Mesenchymal stem cell (in vitro differentiated cells and primary cell): ENCODE measurements around the gene MDH2.
A peak's percentile ranks its signal among the peaks of the same experiment; 100 is the strongest.

ENCODE experiments used
- DNase-seq: peaks from one replicate; pipeline ENCODE4 v3.0.0-alpha.2; 2013
- H2AFZ ChIP-seq: one replicate; pipeline ENCODE4 v1.6.1; 2013; ENCODE audit warnings: low read depth, mild to moderate bottlenecking, control low read depth, inconsistent platforms, low read length, moderate library complexity
- H2AK5ac ChIP-seq: 2 replicates; pipeline ENCODE4 v1.6.1; 2013; ENCODE audit warnings: low read length, moderate library complexity, mild to moderate bottlenecking, inconsistent platforms; ENCODE audit not compliant: severe bottlenecking
- H2BK120ac ChIP-seq: one replicate; pipeline ENCODE4 v1.6.1; 2013; ENCODE audit warnings: low read depth, mild to moderate bottlenecking, inconsistent platforms, low read length, moderate library complexity
- H2BK12ac ChIP-seq, 2 experiments: one replicate each; pipeline ENCODE4 v1.6.1; 2013; ENCODE audit warnings: inconsistent platforms in 2 of 2, low read length in 2 of 2, mild to moderate bottlenecking in 2 of 2, moderate library complexity in 2 of 2, control low read depth in 1 of 2
- H2BK15ac ChIP-seq: one replicate; pipeline ENCODE4 v1.6.1; 2013; ENCODE audit warnings: mild to moderate bottlenecking, low read depth, inconsistent platforms; ENCODE audit not compliant: poor library complexity, severe bottlenecking
- H2BK5ac ChIP-seq: 2 replicates; pipeline ENCODE4 v1.6.1; 2013; ENCODE audit warnings: low read depth, mild to moderate bottlenecking, low read length, control low read depth, inconsistent platforms; ENCODE audit not compliant: poor library complexity, severe bottlenecking
- H3K14ac ChIP-seq, 2 experiments: one replicate each; pipeline ENCODE4 v1.6.1; 2013; ENCODE audit warnings: inconsistent platforms in 2 of 2, low read length in 2 of 2, control low read depth in 1 of 2, mild to moderate bottlenecking in 1 of 2, moderate library complexity in 1 of 2
- H3K18ac ChIP-seq, 2 experiments: one replicate each; pipeline ENCODE4 v1.6.1; 2013; ENCODE audit warnings: inconsistent platforms in 2 of 2, low read length in 2 of 2, control low read depth in 1 of 2, low read depth in 1 of 2, mild to moderate bottlenecking in 1 of 2
- H3K23ac ChIP-seq, 2 experiments: one replicate each; pipeline ENCODE4 v1.6.1; 2013; ENCODE audit warnings: inconsistent platforms in 2 of 2, low read length in 2 of 2, mild to moderate bottlenecking in 2 of 2, moderate library complexity in 2 of 2, control low read depth in 1 of 2
- H3K27ac ChIP-seq: 2 replicates; pipeline ENCODE4 v1.5.1; 2013; ENCODE audit warnings: mild to moderate bottlenecking, moderate library complexity, low read length, control low read depth, inconsistent platforms; ENCODE audit not compliant: poor library complexity, severe bottlenecking
- H3K27me3 ChIP-seq, 2 experiments: 2 replicates each; pipeline versions ENCODE4 v1.6.1 to v1.7.0; 2013; ENCODE audit warnings: low read length in 2 of 2, mild to moderate bottlenecking in 2 of 2, moderate library complexity in 2 of 2, control low read depth in 1 of 2, inconsistent platforms in 1 of 2; ENCODE audit not compliant: control insufficient read depth in 1 of 2, insufficient read depth in 1 of 2
- H3K36me3 ChIP-seq, 2 experiments: 2 replicates each; pipeline versions ENCODE4 v1.6.1 to v1.7.0; 2013; ENCODE audit warnings: low read length in 2 of 2, control low read depth in 1 of 2, inconsistent platforms in 1 of 2, low read depth in 1 of 2, mild to moderate bottlenecking in 1 of 2; ENCODE audit not compliant: insufficient read depth in 2 of 2, control insufficient read depth in 1 of 2
- H3K4ac ChIP-seq, 2 experiments: one replicate each; pipeline ENCODE4 v1.6.1; 2013; ENCODE audit warnings: inconsistent platforms in 2 of 2, low read length in 2 of 2, mild to moderate bottlenecking in 2 of 2, moderate library complexity in 2 of 2, control low read depth in 1 of 2, low read depth in 1 of 2
- H3K4me1 ChIP-seq: 2 replicates; pipeline ENCODE4 v1.6.1; 2013; ENCODE audit warnings: low read depth, low read length, control low read depth; ENCODE audit not compliant: control insufficient read depth, insufficient read depth
- H3K4me2 ChIP-seq: 2 replicates; pipeline ENCODE4 v1.6.1; 2013; ENCODE audit warnings: low read length, mild to moderate bottlenecking, inconsistent platforms; ENCODE audit not compliant: poor library complexity, severe bottlenecking
- H3K4me3 ChIP-seq, 2 experiments: 2 replicates each; pipeline versions ENCODE4 v1.5.1 to v1.7.0; 2013; ENCODE audit warnings: low read length in 2 of 2, mild to moderate bottlenecking in 2 of 2, control low read depth in 1 of 2, low read depth in 1 of 2; ENCODE audit not compliant: insufficient read depth in 1 of 2
- H3K79me1 ChIP-seq: replicated peaks from 2 replicates; pipeline ENCODE4 v1.6.1; 2013; ENCODE audit warnings: mild to moderate bottlenecking, control low read depth, low read length, inconsistent platforms; ENCODE audit not compliant: poor library complexity, severe bottlenecking
- H3K9ac ChIP-seq: 2 replicates; pipeline ENCODE4 v1.7.0; 2013; ENCODE audit warnings: mild to moderate bottlenecking, low read length, moderate library complexity
- H3K9me3 ChIP-seq: 2 replicates; pipeline ENCODE4 v1.7.0; 2013; ENCODE audit warnings: mild to moderate bottlenecking, low read length; ENCODE audit not compliant: control insufficient read depth
- H4K8ac ChIP-seq: one replicate; pipeline ENCODE4 v1.6.1; 2013; ENCODE audit warnings: inconsistent platforms, mild to moderate bottlenecking, low read length, moderate library complexity
- H4K91ac ChIP-seq: one replicate; pipeline ENCODE4 v1.6.1; 2013; ENCODE audit warnings: mild to moderate bottlenecking, low read length, inconsistent platforms
- WGBS: methylation state at CpG from one replicate; pipeline ENCODE4 v1.1.7; 2013; ENCODE audit warnings: mixed read lengths; 5-methylcytosine and 5-hydroxymethylcytosine counted together

Gene MDH2

GRCh38 chr7:76065016-76065612, 17.2 kb downstream of the MDH2 start:
- Histone ChIP-seq H2BK12ac (no peak overlapping the region), H3K4me1 (peaks cover 9% of the 10 kb centered on the region), H3K4me3 (no peak overlapping the region), H3K9me3 (no peaks in the 10 kb centered on the region), H3K27me3 (no peaks in the 10 kb centered on the region), H3K36me3 (peaks cover 73 to 77% of the 10 kb centered on the region in 2 experiments), H3K4ac (no peak overlapping the region), H3K23ac (no peak overlapping the region), H3K27ac (no peak overlapping the region), H3K14ac (no peak overlapping the region), H2AFZ (no peak overlapping the region), H3K4me2 (no peak overlapping the region), H3K18ac (no peak overlapping the region), H4K8ac (no peak overlapping the region), H2BK15ac (no peak overlapping the region), H2BK5ac (no peak overlapping the region), H4K91ac (no peak overlapping the region), H3K79me1 (peaks cover 31% of the 10 kb centered on the region), H3K9ac (no peak overlapping the region), H2AK5ac (no peak overlapping the region), H2BK120ac (no peak overlapping the region)
- 97% methylated on average over 14 of the region's 14 CpGs for WGBS
- DNase-seq = no peak

GRCh38 chr7:76066716-76067503, 19.0 kb downstream of the MDH2 start:
- no peak overlapping the region for H2BK120ac ChIP-seq
- H3K79me1 ChIP-seq = peaks cover 15% of the 10 kb centered on the region
- H3K14ac ChIP-seq = no peak overlapping the region
- H3K18ac ChIP-seq = no peak overlapping the region
- no peak overlapping the region for H3K23ac ChIP-seq
- peaks cover 9% of the 10 kb centered on the region for H3K4me1 ChIP-seq
- no peak overlapping the region for H2BK5ac ChIP-seq
- no peak overlapping the region for H2AFZ ChIP-seq
- no peak overlapping the region for H3K9ac ChIP-seq
- H3K36me3 ChIP-seq = peaks cover 55 to 59% of the 10 kb centered on the region in 2 experiments
- no peaks in the 10 kb centered on the region for H3K27me3 ChIP-seq
- H2BK15ac ChIP-seq = no peak overlapping the region
- WGBS = 96% methylated on average over 13 of the region's 14 CpGs
- H4K91ac ChIP-seq = no peak overlapping the region
- no peaks in the 10 kb centered on the region for H3K9me3 ChIP-seq
- H3K4me2 ChIP-seq = no peak overlapping the region
- no peak overlapping the region for H2AK5ac ChIP-seq
- no peak for DNase-seq
- no peak overlapping the region for H2BK12ac ChIP-seq
- H3K4ac ChIP-seq = no peak overlapping the region
- H3K27ac ChIP-seq = no peak overlapping the region
- no peak overlapping the region for H4K8ac ChIP-seq
- H3K4me3 ChIP-seq = no peak overlapping the region

DNA sequence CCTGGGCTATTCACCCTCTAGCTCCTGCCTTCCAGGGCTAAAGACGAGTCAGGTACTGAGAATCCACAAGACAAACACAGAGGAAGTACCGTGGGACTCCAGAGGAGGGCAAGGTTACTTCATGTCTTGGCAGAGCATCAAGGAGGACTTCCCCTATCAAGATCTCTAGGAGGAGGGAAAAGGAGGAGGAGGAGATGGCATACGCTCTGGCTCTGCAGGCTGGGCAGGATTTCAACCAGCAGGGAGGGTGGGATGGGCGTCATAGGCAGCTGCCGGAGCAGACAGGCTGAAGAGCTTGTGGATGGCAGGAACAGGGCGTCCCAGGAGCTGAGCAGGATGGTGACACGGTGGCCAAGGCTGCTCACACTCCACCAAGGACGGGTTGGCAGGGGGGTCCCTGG, 21.3 kb downstream of the MDH2 start:
- Histone ChIP-seq H4K8ac (no peak overlapping the region), H3K27ac (no peak overlapping the region), H3K4ac (no peak overlapping the region), H3K9ac (peak overlapping the region; percentile 16), H2BK120ac (no peak overlapping the region), H3K4me1 (peaks cover 9% of the 10 kb centered on the region), H2BK12ac (no peak overlapping the region), H2BK5ac (no peak overlapping the region), H3K27me3 (no peaks in the 10 kb centered on the region), H3K18ac (no peak overlapping the region), H3K9me3 (no peaks in the 10 kb centered on the region), H3K4me2 (no peak overlapping the region), H3K4me3 (no peak overlapping the region), H3K23ac (no peak overlapping the region), H2AK5ac (no peak overlapping the region), H4K91ac (no peak overlapping the region), H3K79me1 (peaks cover 5% of the 10 kb centered on the region), H3K14ac (no peak overlapping the region), H3K36me3 (peaks cover 35 to 41% of the 10 kb centered on the region in 2 experiments), H2AFZ (no peak overlapping the region), H2BK15ac (no peak overlapping the region)
- WGBS = 63% methylated on average over 8 of the region's 8 CpGs
- DNase-seq = peak; percentile 89
